Astrocyte of the spinal cord (primary cell): ENCODE results near the gene TSPEAR.
"Not testable (repeated sequence)": the region's sequence is repeated elsewhere in the genome, so short reads cannot be mapped to it uniquely, and the experiment has no call there.

Source experiments
- DNase-seq: peaks from one replicate; pipeline ENCODE4 v3.0.0; 2011; ENCODE audit warnings: low read depth, low spot score
- H3K4me3 ChIP-seq: 2 replicates; pipeline ENCODE4 v1.5.1; 2011; ENCODE audit warnings: low read depth, mild to moderate bottlenecking, low read length, moderate library complexity
- CTCF ChIP-seq: IDR thresholded peaks from 2 replicates; pipeline ENCODE4 v1.5.1; 2012; ENCODE audit warnings: low read depth, mild to moderate bottlenecking, low read length, inconsistent platforms
- in situ Hi-C: cut with HindIII; loops from 2 replicates; pipeline ENCODE4 v1.10.0; 2017; ENCODE audit warnings: low sequenced_read_pairs

The TSPEAR gene

DNA sequence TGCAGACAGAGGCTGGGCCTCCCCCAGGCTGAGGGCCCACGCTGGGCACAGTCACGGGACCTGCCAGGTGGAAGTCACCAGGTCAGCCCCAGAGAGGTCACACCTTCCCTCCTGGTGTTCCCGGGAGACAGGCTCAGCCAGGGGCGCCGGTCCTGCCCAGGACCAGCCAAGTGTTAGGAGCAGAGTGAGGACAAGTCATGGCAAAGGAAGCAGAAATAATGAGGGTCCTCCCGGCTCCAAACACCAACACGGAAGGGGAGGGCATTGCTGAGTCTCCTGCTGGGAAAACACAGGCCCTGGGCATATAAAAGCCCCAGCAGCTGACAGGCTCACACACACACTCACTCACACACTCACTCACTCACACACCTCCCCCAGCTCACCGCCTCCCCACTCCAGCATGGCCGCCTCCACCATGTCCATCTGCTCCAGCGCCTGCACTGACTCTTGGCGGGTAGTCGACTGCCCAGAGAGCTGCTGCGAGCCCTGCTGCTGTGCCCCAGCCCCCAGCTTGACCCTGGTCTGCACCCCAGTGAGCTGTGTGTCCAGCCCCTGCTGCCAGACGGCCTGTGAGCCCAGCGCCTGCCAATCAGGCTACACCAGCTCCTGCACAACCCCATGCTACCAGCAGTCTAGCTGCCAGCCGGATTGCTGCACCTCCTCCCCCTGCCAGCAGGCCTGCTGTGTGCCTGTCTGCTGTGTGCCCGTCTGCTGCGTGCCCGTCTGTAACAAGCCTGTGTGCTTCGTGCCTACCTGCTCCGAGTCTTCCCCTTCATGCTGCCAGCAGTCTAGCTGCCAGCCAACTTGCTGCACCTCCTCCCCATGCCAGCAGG is 74.1 kb downstream of the TSPEAR start, which contains the start of gene KRTAP10-10:
Gene KRTAP10-10 (plus strand): TSS at position 339 of the 833 bp plus-strand sequence. CDS start 62 bp downstream, at position 401.
- in situ Hi-C loops: no loop called here
- no peak for DNase-seq
- no peak for TF ChIP-seq CTCF
- no peak within 1 kb of the TSS for H3K4me3 ChIP-seq

GRCh38 chr21:44636209-44637017 is 75.0 kb downstream of the TSPEAR start:
- H3K4me3 ChIP-seq: no peak overlapping the region
- no peak for DNase-seq
- in situ Hi-C loops: no loop called here
- no peak for TF ChIP-seq CTCF

GRCh38 chr21:44632067-44632466 is 79.3 kb downstream of the TSPEAR start:
- no peak for TF ChIP-seq CTCF
- in situ Hi-C loops: no loop called here
- no peak overlapping the region for H3K4me3 ChIP-seq
- no peak for DNase-seq

DNA sequence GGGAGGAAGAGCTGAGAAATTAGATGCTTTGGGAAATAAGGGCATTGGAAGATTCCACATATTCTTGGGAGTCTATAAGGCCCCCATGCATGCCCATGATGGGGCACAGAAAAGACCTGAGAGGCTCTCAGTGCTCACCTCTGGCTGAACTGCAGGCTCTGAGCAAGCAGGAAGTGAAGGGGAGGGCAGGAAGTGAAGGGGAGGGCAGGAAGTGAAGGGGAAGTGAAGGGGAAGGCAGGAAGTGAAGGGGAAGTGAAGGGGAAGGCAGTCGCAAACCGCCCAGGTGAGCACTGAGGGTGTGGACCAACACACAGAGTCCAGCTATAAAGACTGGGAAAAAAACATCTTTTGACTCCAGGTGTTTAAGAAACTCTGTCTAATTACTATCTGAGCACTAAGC is 80.9 kb downstream of the TSPEAR start:
- in situ Hi-C loops: no loop called here
- DNase-seq: no peak
- no peak overlapping the region for H3K4me3 ChIP-seq
- TF ChIP-seq CTCF: no peak

GRCh38 chr21:44628707-44629391 is 82.5 kb downstream of the TSPEAR start:
- no peak overlapping the region for H3K4me3 ChIP-seq
- in situ Hi-C loops: no loop called here

GRCh38 chr21:44627831-44628233 is 83.5 kb downstream of the TSPEAR start:
- in situ Hi-C loops, DNase-seq, H3K4me3 ChIP-seq: not testable (repeated sequence)

More at GRCh38 chr21:44628707-44629391, 82.5 kb downstream of the TSPEAR start:
- no peak for DNase-seq
- TF ChIP-seq CTCF: no peak

DNA sequence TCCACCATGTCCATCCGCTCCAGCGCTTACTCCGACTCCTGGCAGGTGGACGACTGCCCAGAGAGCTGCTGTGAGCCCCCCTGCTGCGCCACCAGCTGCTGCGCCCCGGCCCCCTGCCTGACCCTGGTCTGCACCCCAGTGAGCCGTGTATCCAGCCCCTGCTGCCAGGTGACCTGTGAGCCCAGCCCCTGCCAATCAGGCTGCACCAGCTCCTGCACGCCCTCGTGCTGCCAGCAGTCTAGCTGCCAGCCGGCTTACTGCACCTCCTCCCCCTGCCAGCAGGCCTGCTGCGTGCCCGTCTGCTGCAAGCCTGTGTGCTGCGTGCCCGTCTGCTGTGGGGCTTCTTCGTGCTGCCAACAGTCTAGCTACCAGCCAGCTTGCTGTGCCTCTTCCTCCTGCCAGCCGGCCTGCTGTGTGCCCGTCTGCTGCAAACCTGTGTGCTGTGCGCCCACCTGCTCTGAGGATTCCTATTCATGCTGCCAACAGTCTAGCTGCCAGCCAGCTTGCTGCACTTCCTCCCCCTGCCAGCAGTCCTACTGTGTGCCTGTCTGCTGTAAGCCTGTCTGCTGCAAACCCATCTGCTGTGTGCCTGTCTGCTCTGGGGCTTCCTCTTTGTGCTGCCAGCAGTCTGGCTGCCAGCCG is 84.1 kb downstream of the TSPEAR start:
- in situ Hi-C loops, DNase-seq, H3K4me3 ChIP-seq: not testable (repeated sequence)
